HEK293 (cell line): ENCODE measurements around the gene GSS.

Source experiments
- CTCF ChIA-PET: fragments of 350-600 bp; formaldehyde crosslinking; extraction: SDS; loops from one replicate; lab custom pipeline; 2021; ENCODE audit warnings: antibody characterized with exemption; lab: Yijun Ruan, JAX
- POLR2A ChIA-PET: fragments of 300-600 bp; formaldehyde crosslinking; extraction: SDS; loops from one replicate; lab custom pipeline; 2020; ENCODE audit warnings: antibody characterized with exemption, inconsistent platforms; lab: Yijun Ruan, JAX
- H3K27ac ChIP-seq: fragments of 200-500 bp; sonication (Bioruptor generic); 2 replicates; pipeline ENCODE4 v1.5.1; 2014; ENCODE audit warnings: low read depth, low read length, control low read depth, inconsistent platforms; ENCODE audit errors: extremely low read depth
- H3K36me3 ChIP-seq, 2 experiments: fragments of 200-500 bp in 1 of 2; sonication (Bioruptor generic) in 1 of 2; 1 replicate in 1 of 2; 2 replicates in 1 of 2; pipeline ENCODE4 v1.5.1; 2014 to 2017; ENCODE audit warnings: inconsistent platforms in 2 of 2, low read length in 2 of 2; ENCODE audit not compliant: control insufficient read depth in 2 of 2, insufficient read depth in 1 of 2
- H3K4me1 ChIP-seq: fragments of 200-500 bp; sonication (Bioruptor generic); 2 replicates; pipeline ENCODE4 v1.5.1; 2014; ENCODE audit warnings: mild to moderate bottlenecking, low read length, inconsistent platforms; ENCODE audit not compliant: control insufficient read depth, insufficient read depth
- H3K4me3 ChIP-seq: 2 replicates; pipeline ENCODE4 v1.5.1; 2011; ENCODE audit warnings: low read depth, mild to moderate bottlenecking, control low read depth, low read length, moderate library complexity
- H3K9me3 ChIP-seq: fragments of 200-500 bp; sonication (Bioruptor generic); 2 replicates; pipeline ENCODE4 v1.5.1; 2014; ENCODE audit warnings: low read depth, low read length, inconsistent platforms; ENCODE audit not compliant: control insufficient read depth, insufficient read depth
- CTCF ChIP-seq: fragments of 450-650 bp; formaldehyde crosslinking; IDR thresholded peaks from 2 replicates; pipeline ENCODE4 v1.5.1; 2016; ENCODE audit warnings: missing biosample characterization, missing genetic modification characterization
- ELK4 ChIP-seq: IDR thresholded peaks from 2 replicates; pipeline ENCODE4 v1.6.1; 2011; ENCODE audit warnings: mild to moderate bottlenecking, low read depth, low read length, borderline replicate concordance
- FEZF1 ChIP-seq: fragments of 450-650 bp; formaldehyde crosslinking; IDR thresholded peaks from 2 replicates; pipeline ENCODE4 v1.5.1; 2016; ENCODE audit warnings: missing biosample characterization, missing genetic modification characterization
- GLI4 ChIP-seq: fragments of 450-650 bp; formaldehyde crosslinking; IDR thresholded peaks from 2 replicates; pipeline ENCODE4 v1.5.1; 2016; ENCODE audit warnings: missing biosample characterization, missing genetic modification characterization
- KLF10 ChIP-seq: fragments of 450-650 bp; IDR thresholded peaks from 2 replicates; pipeline ENCODE4 v1.5.1; 2018; ENCODE audit warnings: missing biosample characterization, mild to moderate bottlenecking, missing genetic modification characterization
- KLF16 ChIP-seq: fragments of 450-650 bp; formaldehyde crosslinking; IDR thresholded peaks from 2 replicates; pipeline ENCODE4 v1.5.1; 2017; ENCODE audit warnings: missing biosample characterization, missing genetic modification characterization
- PRDM1 ChIP-seq: fragments of 450-650 bp; formaldehyde crosslinking; IDR thresholded peaks from 2 replicates; pipeline ENCODE4; 2016; ENCODE audit warnings: missing biosample characterization, missing genetic modification characterization
- SCRT1 ChIP-seq: fragments of 450-650 bp; formaldehyde crosslinking; IDR thresholded peaks from 2 replicates; pipeline ENCODE4 v1.5.1; 2016; ENCODE audit warnings: missing biosample characterization, missing genetic modification characterization, borderline replicate concordance
- SCRT2 ChIP-seq: fragments of 450-650 bp; formaldehyde crosslinking; IDR thresholded peaks from 2 replicates; pipeline ENCODE4 v1.5.1; 2016; ENCODE audit warnings: missing biosample characterization, missing genetic modification characterization
- ZBTB20 ChIP-seq: fragments of 450-650 bp; formaldehyde crosslinking; IDR thresholded peaks from 2 replicates; pipeline ENCODE4 v1.5.1; 2016; ENCODE audit warnings: missing biosample characterization, missing genetic modification characterization
- ZNF18 ChIP-seq: fragments of 450-650 bp; formaldehyde crosslinking; IDR thresholded peaks from 2 replicates; pipeline ENCODE4 v1.5.1; 2016; ENCODE audit warnings: missing biosample characterization, missing genetic modification characterization
- ZNF19 ChIP-seq: fragments of 450-650 bp; formaldehyde crosslinking; IDR thresholded peaks from 2 replicates; pipeline ENCODE4; 2016; ENCODE audit warnings: missing biosample characterization, missing genetic modification characterization, low read depth
- ZNF223 ChIP-seq: fragments of 450-650 bp; formaldehyde crosslinking; IDR thresholded peaks from 2 replicates; pipeline ENCODE4 v1.5.1; 2016; ENCODE audit warnings: missing biosample characterization, missing genetic modification characterization
- ZNF449 ChIP-seq: fragments of 450-650 bp; formaldehyde crosslinking; IDR thresholded peaks from 2 replicates; pipeline ENCODE4 v1.5.1; 2017; ENCODE audit warnings: missing biosample characterization, mild to moderate bottlenecking, missing genetic modification characterization, moderate library complexity
- ZNF549 ChIP-seq: fragments of 450-650 bp; IDR thresholded peaks from 2 replicates; pipeline ENCODE4 v1.5.1; 2018; ENCODE audit warnings: missing biosample characterization, missing genetic modification characterization, mild to moderate bottlenecking, inconsistent platforms, moderate library complexity
- ZNF660 ChIP-seq: fragments of 450-650 bp; IDR thresholded peaks from 2 replicates; pipeline ENCODE4 v1.5.1; 2018; ENCODE audit warnings: missing biosample characterization, mild to moderate bottlenecking, missing genetic modification characterization
- ZNF776 ChIP-seq: fragments of 450-650 bp; formaldehyde crosslinking; IDR thresholded peaks from 2 replicates; pipeline ENCODE4 v1.5.0; 2017; ENCODE audit warnings: missing biosample characterization, missing genetic modification characterization, borderline replicate concordance
- ZNF791 ChIP-seq: fragments of 450-650 bp; formaldehyde crosslinking; IDR thresholded peaks from 2 replicates; pipeline ENCODE4 v1.5.1; 2016; ENCODE audit warnings: missing biosample characterization, missing genetic modification characterization
- ZSCAN18 ChIP-seq: fragments of 450-650 bp; formaldehyde crosslinking; IDR thresholded peaks from 2 replicates; pipeline ENCODE4 v1.5.1; 2016; ENCODE audit warnings: missing biosample characterization, missing genetic modification characterization
- ZSCAN30 ChIP-seq: fragments of 450-650 bp; IDR thresholded peaks from 2 replicates; pipeline ENCODE4 v1.5.1; 2018; ENCODE audit warnings: missing biosample characterization, mild to moderate bottlenecking, missing genetic modification characterization, moderate library complexity

The GSS gene

GRCh38 chr20:34996243-34997028, 40.8 kb upstream of the GSS start:
- POLR2A ChIA-PET: interaction anchor here (0.8 kb wide), 1 partner anchor 10 kb away, joined by 3 read pairs; no protein-coding TSS in a partner anchor
- peaks cover 0 to 79% of the 10 kb centered on the region in 2 experiments; a peak in 1 of 3 replicates for H3K36me3 ChIP-seq

GRCh38 chr20:34995696-34996095, 40.1 kb upstream of the GSS start:
- CTCF ChIA-PET: no interaction called here
- POLR2A ChIA-PET: interaction anchor here (0.8 kb wide), 1 partner anchor 9 kb away, joined by 3 read pairs; no protein-coding TSS in a partner anchor
- peaks cover 0 to 71% of the 10 kb centered on the region in 2 experiments; a peak in 1 of 3 replicates for H3K36me3 ChIP-seq
- TF ChIP-seq ZNF549: no peak
- TF ChIP-seq ELK4: no peak
- no peak for TF ChIP-seq PRDM1 (tag by site-specific recombination)
- no peak for TF ChIP-seq ZNF18 (tag by site-specific recombination)
- no peak for TF ChIP-seq KLF10 (tag by site-specific recombination)
- TF ChIP-seq ZNF223 (tag by site-specific recombination): no peak
- no peak for TF ChIP-seq ZNF660 (tag by site-specific recombination)
- no peak for TF ChIP-seq ZNF791 (tag by site-specific recombination)
- no peak for TF ChIP-seq FEZF1 (tag by site-specific recombination)
- no peak for TF ChIP-seq ZSCAN18
- no peak for TF ChIP-seq GLI4
- TF ChIP-seq KLF16 (tag by site-specific recombination): no peak
- no peak for TF ChIP-seq ZBTB20 (tag by site-specific recombination)
- no peak for TF ChIP-seq ZSCAN30
- no peak for TF ChIP-seq ZNF776 (tag by site-specific recombination)
- no peak for TF ChIP-seq ZNF449 (tag by site-specific recombination)
- TF ChIP-seq ZNF19: no peak
- no peaks in the 10 kb centered on the region for H3K4me1 ChIP-seq
- H3K27ac ChIP-seq: no peak overlapping the region
- H3K9me3 ChIP-seq: no peaks in the 10 kb centered on the region
- H3K4me3 ChIP-seq: no peak overlapping the region

More at GRCh38 chr20:34996243-34997028, 40.8 kb upstream of the GSS start:
- H3K27ac ChIP-seq: no peak overlapping the region
- CTCF ChIA-PET: no interaction called here
- H3K9me3 ChIP-seq: no peaks in the 10 kb centered on the region
- TF ChIP-seq CTCF (tag by site-specific recombination) (no peak), SCRT1 (tag by site-specific recombination) (peak; percentile 95; the same call in 1 of the 2 replicates), SCRT2 (tag by site-specific recombination) (peak; percentile 97)
- no peaks in the 10 kb centered on the region for H3K4me1 ChIP-seq
- H3K4me3 ChIP-seq: no peak overlapping the region
